Measurements from ENCODE around the gene CES3. TPM values are rescaled to one million over a fixed set of nuclear protein-coding genes. Genes with fewer than 3 reads are reported as not detected.

Gene CES3
- total RNA-seq, 4 donors from 2014 or later, result 1.4 to 2.2 (median 1.5) TPM; not detected in 1

- DNase-seq (ENCODE audit: low spot score in 2 of 2), result no peak
- Histone ChIP-seq H3K4me3 (no peak overlapping the region), H3K4me1 (peaks cover 38% of the 10 kb centered on the region), H3K27me3 (no peaks in the 10 kb centered on the region), H3K27ac (no peak overlapping the region), H3K9me3 (no peaks in the 10 kb centered on the region), H3K36me3 (no peaks in the 10 kb centered on the region)
- 56% methylated on average over 7 of the region's 7 CpGs for WGBS
- no peak for TF ChIP-seq EP300 (IDR thresholded peaks at IDR 0.05)
- TF ChIP-seq POLR2AphosphoS5 (IDR thresholded peaks at IDR 0.05), result no peak
- no peak for TF ChIP-seq CTCF (IDR thresholded peaks at IDR 0.05)
- TF ChIP-seq POLR2A (IDR thresholded peaks at IDR 0.05), result no peak
Observed at GRCh38 chr16:66958857-66959703, 2.0 kb upstream of the CES3 start.

DNA sequence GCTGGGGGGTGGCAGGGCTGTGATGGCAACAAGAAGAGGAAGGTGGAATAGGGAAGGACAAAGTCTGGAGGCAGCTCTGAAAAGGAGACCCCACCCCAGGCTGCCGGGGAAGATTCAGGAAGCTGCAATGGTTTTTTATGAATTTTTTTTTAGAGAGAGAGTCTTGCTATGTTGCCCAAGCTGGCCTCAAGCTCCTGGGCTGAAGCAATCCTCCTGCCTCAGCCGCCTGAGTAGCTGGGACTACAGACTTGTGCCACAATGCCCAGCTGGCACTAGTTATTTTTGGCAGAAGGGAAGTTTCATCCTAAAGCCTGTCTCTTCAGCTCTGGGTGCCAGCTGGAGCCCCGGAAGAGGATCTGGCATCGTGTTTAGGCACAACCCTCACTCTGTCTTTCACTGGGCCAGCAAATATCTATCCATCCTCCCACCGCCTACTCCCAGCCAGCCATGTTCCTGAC is 1.3 kb upstream of the CES3 start:
- no peak for DNase-seq (ENCODE audit: low spot score in 2 of 2)
- Histone ChIP-seq H3K9me3 (no peaks in the 10 kb centered on the region), H3K4me3 (no peak overlapping the region), H3K27me3 (no peaks in the 10 kb centered on the region), H3K27ac (no peak overlapping the region), H3K4me1 (peaks cover 38% of the 10 kb centered on the region), H3K36me3 (no peaks in the 10 kb centered on the region)
- TF ChIP-seq CTCF (IDR thresholded peaks at IDR 0.05), result no peak
- WGBS, result 40% methylated on average over 5 of the region's 5 CpGs

GRCh38 chr16:66960270-66960669 is 796 bp upstream of the CES3 start:
- 88% methylated on average over 1 of the region's 1 CpG for WGBS
- no peak for TF ChIP-seq POLR2AphosphoS5 (IDR thresholded peaks at IDR 0.05)
- no peak for TF ChIP-seq CTCF (IDR thresholded peaks at IDR 0.05)
- TF ChIP-seq POLR2A (IDR thresholded peaks at IDR 0.05), result no peak
- TF ChIP-seq EP300 (IDR thresholded peaks at IDR 0.05), result no peak

GRCh38 chr16:66961914-66962313 is 848 bp downstream of the CES3 start:
- 54% methylated on average over 4 of the region's 5 CpGs for WGBS
- Histone ChIP-seq H3K27me3 (no peaks in the 10 kb centered on the region), H3K27ac (peak overlapping the region; percentile 19), H3K36me3 (no peaks in the 10 kb centered on the region), H3K4me1 (peaks cover 38% of the 10 kb centered on the region), H3K9me3 (no peaks in the 10 kb centered on the region), H3K4me3 (no peak overlapping the region)
- no peak for DNase-seq (ENCODE audit: low spot score in 2 of 2)
- TF ChIP-seq EP300 (IDR thresholded peaks at IDR 0.05), result no peak
- TF ChIP-seq CTCF (IDR thresholded peaks at IDR 0.05), result no peak
- no peak for TF ChIP-seq POLR2AphosphoS5 (IDR thresholded peaks at IDR 0.05)
- TF ChIP-seq POLR2A (IDR thresholded peaks at IDR 0.05), result no peak

More at GRCh38 chr16:66960270-66960669, 796 bp upstream of the CES3 start:
- Histone ChIP-seq H3K36me3 (no peaks in the 10 kb centered on the region), H3K27me3 (no peaks in the 10 kb centered on the region), H3K9me3 (no peaks in the 10 kb centered on the region), H3K4me3 (no peak overlapping the region), H3K4me1 (peaks cover 38% of the 10 kb centered on the region), H3K27ac (no peak overlapping the region)
- no peak for DNase-seq (ENCODE audit: low spot score in 2 of 2)

GRCh38 chr16:66964049-66964448 is 3.0 kb downstream of the CES3 start:
- H3K27ac ChIP-seq, result no peak overlapping the region
- no peak for DNase-seq (ENCODE audit: low spot score in 2 of 2)
- H3K4me1 ChIP-seq, result peaks cover 35% of the 10 kb centered on the region
- H3K9me3 ChIP-seq, result no peaks in the 10 kb centered on the region
- no peak overlapping the region for H3K4me3 ChIP-seq
- H3K27me3 ChIP-seq, result no peaks in the 10 kb centered on the region
- no peaks in the 10 kb centered on the region for H3K36me3 ChIP-seq
- TF ChIP-seq POLR2A (IDR thresholded peaks at IDR 0.05), result no peak
- TF ChIP-seq POLR2AphosphoS5 (IDR thresholded peaks at IDR 0.05), result no peak
- no peak for TF ChIP-seq CTCF (IDR thresholded peaks at IDR 0.05)
- no peak for TF ChIP-seq EP300 (IDR thresholded peaks at IDR 0.05)
- 100% methylated on average over 1 of the region's 6 CpGs for WGBS
